Stimulated activated CD8-positive, alpha-beta memory T cell treated with anti-CD3 and anti-CD28 coated beads, Interleukin-7, amount 100 ng/mL, for 1 hour (primary cell): Measurements from ENCODE around the gene HERPUD1.

Experiments
- DNase-seq, 2 donors: peaks; one replicate each; pipeline ENCODE4 v3.0.0-alpha.2; 2020; ENCODE audit warnings: low read depth in 2 of 2

Gene HERPUD1

DNA sequence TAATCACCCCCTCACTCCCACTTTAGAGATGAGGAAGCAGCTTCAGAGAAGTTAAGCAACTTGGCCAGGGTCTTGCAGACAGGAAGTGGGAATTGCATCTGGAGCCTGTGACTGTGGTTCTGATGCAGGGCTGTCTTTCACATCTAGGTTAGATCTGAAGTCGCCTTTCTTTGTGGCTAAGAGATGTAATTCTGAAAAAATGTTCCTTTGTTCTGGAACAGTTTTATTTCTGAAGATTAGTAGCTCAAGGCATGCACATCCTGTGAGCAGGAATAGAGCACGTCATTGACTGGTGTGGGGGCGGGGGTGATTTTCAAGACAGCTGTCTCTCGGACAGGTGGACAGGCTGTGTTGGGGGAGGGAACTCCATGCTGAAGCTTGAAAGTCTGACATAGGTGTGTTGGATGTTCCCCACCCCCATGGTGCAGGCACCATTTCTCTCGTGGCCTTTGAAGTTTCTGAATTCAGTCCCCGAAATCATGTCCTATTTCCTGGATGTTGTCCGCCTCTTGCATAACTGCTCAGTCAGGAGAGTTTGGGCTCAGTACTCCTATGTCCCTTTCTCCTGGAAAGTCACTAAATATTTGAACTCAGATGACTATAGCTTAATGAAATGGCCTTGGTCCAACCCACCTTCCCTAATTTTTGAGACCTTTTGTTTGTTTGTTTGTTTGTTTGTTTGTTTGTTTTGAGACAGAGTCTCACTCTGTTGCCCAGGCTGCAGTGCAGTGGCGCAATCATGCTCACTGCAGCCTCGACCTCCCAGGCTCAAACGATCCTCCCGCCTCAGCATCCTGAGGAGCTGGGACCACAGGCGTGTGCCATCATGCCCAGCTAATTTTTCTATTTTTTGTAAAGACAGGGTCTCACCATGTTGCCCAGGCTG is 21.0 kb upstream of the HERPUD1 start:
- DNase-seq, result no peak

DNA sequence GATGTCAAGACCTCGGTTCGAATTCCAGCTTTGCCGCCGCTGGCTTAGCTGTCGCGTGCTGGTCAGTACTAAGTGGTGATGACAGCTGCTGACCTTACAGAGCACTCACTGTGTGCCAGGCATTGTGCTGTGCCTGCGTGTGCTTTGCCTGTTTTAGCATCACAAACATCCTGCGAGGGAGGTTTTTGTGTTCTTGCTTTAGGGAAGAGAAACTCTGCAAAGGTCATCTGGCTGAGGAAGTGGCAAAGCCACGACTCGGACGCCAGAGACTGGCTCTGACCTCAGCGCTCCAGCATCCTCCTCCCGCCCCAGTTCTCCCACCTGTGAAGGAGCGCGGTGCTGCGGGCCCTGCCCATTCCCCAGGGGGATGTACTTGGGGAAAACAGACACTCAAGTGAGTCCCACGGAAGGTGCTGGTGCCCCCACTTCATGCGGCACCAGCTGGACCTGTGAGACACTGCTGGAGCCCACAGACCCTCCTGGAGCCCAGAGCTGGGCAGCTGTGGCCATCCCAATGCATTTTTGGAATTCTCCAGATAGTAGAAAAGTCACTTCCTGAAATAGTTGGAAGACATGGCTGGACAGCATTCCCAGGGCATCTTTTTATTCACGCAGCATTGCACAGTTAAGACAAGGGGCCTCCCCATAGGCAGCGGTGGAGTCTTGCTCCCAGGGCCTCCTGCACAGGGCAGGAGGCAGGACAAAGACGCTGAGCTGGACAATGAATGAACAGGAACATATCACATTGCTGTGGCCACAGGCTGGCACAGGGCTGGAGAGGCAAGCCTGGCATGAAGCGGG is 20.0 kb upstream of the HERPUD1 start:
- DNase-seq, result no peak

DNA sequence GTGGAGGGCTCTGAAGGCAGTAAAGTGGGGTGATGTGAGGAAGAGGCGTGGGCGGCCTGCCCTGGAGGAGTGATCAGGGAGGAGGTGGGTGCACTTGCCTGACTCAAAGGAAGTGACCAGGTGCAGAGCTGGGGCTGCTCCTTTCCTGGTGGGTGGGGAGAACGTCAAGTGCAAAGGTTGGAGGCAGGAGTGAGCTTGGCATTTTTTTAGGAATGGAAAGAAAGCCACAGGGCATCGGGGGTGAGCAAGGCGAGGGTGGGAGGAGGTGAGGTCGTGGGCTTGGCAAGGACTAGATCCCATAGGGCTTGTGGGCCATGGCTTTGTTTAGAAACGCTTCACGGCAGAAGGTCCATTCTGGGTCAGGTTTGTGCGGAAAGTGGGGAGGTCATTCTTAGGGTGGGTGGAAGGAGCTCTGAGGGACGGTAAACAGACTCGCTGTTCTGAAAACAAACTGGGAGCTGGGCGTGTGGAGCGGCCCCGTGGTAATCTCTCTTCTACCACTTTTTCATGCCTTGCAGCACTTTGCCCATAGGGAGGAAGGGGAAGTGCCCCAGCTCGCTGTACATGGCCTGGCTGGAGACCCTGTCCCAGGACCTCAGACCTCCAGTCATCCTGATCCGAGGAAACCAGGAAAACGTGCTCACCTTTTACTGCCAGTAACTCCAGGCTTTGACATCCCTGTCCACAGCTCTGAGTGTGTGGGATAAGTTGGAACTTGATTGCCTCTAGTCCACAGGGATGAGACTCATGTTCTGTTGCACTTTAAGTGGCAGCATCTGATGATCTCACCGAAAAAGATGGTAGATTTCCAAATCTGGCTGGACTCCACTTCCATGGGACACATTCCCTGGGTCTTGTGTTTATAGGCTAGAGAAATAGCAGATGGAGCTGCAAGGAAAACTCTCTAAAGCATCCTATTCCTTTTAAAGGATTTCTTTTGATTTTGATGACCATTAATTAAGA is 18.9 kb upstream of the HERPUD1 start:
- no peak for DNase-seq

DNA sequence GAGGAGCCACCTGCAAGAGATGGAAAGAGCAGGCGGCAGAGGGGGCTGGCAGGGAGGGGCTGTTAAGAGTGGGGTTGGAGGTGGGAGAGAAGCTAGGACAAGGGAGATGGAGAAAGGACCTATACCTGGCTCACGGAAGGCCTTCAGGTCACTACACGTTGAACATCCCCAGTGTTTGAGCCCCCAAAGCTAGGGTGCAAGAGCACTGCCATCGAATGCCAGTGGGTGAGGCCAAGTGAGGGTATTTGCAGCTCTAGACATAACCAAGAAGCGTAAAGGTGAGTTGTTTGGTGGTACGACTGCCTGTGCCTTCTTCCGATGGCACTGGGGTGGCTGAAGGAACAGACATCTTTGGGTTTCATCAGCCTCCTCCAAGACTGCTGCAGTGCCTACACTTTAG is 17.0 kb upstream of the HERPUD1 start:
- no peak for DNase-seq

DNA sequence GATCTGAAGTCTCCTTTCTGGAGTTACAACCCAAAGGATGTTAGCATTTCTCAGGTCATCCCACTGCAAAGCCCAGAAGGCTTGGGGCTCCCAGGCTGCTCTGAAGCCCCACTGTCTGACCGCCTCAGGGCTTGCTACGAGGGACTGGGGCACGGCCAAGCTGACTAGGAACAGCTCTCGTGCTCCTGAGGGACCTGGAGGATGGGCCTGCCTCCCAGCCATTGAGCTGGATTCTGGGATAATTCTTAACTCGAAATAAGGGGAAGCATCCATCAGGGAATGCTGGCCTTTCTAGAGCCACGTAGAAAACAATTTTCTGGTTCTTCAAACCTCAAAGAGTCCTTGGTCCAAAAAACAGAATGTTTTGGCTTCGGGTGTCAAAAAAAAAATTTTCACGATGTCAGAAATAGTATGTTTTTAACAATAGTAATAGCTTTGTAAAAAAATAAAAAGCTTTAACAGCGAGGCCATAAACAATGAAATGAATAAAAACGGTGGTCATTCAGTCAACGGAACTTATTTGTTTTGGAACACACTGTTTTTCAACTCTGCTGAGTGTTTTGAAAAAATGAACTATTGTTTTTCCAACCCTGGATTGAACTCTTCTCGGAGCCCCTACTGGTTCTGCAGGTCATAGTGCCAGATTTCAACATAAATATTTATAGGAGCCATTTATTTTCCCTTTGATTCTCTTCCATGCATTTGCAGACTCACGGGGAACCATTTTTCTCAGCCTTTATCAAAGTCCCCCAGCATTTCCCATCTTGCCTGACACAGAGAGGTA is 16.4 kb upstream of the HERPUD1 start:
- DNase-seq, result no peak

DNA sequence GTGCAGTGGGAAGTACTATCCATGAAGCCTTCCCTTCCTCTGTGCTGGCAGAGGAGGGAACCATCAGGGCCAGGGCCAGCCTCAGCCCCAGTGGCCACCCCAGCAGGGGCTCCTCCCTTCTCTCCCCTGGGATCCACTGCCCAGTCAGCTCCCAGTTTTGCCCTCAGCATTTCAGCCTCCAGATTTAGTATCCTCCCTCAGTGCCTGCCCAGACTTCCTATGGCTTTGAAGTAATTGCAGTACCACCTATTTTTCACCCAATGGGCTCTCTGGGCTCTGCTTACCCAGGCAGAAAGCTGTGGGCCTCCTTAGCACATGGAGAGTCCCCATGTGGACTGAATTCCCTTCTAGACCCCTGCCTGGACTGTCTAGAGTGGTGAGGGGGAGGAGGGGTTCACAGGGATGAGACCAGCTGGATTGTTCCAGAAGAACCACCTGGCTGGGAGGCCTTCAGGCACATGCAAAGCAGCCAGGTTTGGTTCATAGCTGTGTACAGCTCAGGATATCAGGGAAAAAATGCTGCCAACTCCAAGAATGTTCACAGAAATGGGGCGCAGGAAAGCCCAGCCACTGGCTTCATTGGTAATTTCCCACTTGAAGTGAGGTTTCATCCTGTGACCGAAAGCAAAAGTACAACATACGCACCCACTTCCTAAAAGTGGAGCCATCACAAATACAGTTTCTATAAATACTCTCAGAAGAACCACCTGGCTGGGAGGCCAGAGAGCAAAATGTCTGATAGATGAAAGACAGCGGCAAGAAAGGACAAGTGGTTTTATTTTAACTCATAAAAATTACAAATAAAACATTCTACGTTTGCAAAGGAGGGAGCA is 15.2 kb upstream of the HERPUD1 start:
- no peak for DNase-seq

DNA sequence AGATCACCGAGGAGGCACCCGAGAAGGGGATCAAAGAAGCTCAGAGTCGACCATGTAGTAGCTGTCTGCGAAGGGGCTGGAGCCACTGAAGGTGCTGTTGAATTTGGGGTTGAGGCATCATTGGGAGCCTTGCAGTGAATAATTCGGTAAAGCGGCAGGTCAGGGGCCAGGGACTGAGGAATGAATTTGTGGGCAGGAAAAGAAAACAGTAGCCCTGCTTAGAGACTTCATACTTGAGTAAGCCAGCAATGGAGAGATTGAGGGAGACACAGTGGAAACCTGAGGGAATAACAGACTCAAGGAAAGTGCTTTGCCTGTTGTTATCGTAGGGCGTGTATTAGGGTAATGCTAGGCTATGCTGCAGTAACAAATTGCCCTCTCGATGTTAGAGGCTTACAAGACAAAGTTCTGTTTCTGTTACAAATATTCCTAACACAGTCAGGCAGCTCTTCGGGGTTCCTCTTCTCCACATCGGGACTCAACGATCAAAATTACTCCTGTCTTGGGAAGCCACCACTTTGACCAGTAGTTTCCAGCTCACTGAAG is 13.4 kb upstream of the HERPUD1 start:
- no peak for DNase-seq

DNA sequence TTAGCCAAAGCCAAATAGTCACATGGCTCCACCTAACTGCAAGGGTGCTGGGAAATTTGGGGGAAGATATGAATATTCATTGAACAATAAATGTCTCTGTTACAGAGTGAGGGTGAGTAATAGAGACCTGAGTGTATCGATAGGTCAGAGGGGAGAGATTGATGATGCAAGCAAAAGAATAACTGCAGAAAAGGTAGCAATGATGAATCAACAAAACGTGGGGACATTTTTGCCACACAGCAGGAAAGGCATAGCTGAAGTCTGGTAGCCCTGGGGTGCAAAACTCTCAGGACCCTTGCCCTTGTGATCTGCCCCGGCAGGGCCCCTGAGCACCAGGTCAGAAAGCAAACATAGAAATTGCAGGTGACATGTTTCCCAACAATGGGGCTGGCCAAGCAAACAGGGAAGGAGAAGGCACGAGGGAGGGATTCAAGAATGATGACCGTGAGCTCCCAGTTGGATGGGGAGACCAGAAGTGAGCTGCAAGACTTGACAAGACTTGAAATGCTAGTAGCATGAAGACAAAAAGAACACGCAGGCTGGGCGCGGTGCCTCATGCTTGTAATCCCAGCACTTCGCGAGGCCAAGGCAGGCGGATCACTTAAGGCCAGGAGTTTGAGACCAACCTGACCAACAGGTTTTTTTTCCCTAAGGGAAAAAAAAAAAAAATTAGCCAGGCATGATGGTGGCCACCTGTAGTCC is 12.7 kb upstream of the HERPUD1 start:
- DNase-seq, result no peak

DNA sequence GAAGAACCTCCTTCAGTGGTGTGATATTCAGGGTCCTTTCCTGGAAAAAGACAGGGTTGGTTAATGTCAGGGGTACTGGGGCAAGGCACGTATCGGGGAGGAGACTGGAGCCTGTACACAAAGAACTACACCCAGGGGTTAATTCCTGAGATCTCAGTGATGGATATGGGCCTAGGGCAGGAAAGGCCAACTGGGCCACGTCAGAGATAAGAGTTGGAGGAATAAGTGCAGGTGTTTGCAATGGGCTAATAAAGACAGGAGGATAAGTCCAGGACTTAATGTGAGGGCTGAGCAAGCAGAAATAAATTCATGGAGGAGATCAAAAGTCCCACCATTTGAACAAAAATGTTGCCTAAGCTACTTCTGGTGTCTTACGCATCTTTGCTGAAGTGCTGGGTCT is 10.4 kb upstream of the HERPUD1 start:
- no peak for DNase-seq

DNA sequence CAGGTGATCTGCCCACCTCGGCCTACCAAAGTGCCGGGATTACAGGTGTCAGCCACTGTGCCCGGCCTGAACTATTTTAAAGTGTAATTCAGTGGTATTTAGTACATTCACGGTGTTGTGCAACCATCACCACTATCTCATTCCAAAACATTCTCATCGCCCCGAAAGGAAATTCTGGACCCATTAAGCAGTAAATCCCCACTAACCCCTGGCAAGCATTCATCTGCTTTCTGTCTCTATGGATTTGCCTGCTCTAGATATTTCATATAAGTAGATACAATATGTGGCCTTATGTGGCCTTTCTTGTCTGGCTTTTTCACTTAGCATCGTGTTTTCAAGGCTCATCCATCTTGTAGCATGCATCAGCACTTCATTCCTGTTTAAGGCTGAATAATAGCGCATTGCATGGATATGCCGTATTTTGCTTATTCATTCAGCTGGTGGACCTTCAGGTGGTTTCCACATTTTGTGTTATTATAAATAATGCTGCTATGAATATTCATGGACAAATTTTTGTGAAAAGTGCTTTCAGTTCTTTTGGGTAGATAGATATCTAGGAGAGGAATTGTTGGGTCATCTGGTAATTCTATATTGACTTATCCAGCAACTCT is 8.4 kb upstream of the HERPUD1 start:
- no peak for DNase-seq

DNA sequence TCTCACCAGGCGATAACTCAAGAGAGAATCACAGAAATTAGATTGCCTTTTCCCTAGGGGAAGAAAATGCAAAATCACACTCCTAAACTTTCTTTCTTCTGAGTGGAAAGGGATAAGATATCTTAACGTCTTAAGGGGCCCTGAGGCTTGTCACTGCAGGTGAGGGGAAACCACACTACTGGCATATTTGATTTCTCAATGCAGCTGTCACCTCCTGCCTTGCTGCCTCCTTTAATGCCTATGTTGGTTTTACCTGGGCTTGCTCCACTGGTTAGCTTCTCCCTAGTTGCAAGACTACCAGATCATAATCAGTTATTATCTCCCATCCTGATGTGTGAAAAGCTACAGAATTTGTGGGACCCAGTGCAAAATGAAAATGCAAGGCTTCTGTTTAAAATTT is 4.5 kb upstream of the HERPUD1 start:
- DNase-seq, result no peak

DNA sequence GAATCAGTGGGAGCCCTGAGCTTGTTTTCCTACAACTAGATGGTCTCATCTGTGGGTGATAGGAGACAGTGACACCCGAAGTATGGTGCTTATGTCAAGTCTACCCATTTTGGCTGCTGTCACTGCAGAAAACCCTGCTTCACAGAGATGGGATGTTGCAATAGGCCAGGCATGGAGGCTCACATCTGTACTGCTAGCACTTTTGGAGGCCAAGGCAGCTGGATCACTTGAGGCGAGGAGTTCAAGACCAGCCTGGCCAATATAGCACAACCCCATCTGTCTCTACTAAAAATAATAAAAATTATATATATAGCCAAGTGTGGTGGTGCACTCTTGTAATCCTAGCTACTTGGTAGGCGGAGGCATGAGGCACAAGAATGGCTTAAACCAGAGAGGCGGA is 2.3 kb upstream of the HERPUD1 start:
- DNase-seq, result no peak

DNA sequence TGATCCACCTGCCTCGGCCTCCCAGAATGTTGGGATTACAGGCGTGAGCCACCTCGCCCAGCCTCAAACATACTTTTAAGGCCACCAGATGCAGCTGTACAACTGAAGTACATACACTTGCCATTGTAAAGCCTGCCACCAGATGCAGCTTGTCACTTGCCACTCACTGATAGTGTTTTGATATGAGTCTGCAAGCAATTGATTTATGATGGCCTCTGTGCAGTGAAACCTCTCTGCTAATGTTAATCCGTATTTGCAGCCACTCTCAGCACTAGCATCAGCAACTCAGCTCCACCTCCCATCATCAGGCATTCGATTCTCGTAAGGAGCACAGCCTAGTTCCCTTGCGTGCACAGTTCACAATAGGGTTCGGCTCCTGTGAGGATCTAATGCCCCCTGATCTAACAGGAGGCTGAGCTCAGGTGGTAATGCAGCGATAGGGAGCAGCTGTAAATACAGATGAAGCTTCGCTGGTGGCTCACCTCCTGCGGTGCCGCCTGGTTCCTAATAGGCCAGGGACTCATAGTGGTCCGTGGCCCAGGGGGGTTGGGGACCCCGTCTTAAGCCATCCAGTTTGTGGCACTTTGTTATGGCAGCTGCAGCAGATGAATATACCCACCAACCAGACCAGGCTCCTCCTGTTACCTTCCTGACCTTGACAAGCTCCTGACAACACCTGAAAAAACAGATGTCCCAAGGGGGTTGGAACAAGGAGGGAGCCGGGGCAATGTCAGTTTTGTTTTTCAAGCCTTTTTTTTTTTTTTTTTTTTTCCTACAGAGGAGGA is 1.3 kb upstream of the HERPUD1 start:
- DNase-seq, result no peak

DNA sequence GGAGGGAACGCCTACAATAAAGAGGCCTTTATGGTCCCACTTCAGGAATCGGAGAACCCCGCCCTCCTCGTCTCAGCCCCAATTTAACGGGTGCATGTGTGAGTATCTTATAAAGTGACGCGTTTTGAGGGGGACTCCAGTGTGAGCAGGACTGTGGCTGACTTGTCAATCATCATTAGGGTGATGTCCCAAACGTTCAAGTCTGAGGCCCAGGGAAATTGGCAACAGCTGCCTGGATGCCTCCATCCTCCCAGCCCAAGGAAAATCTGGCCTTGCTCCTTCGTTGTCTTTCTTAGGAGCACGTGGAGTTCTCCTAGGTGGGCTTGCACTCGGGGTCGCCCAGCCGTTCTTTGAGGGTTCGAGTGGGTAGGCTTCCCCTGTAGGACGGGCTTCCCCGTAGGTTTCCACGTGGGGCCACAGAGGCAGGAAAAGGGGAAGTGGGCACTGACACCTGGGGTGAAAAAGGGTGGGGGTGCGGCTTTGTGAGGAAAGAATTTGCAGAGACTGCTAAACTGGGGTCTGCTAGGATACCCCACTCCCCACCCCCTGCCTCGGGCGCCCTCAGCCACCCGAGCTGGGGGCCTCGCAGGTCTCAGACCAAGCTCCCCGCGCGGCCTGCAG is 561 bp upstream of the HERPUD1 start:
- DNase-seq, result no peak

DNA sequence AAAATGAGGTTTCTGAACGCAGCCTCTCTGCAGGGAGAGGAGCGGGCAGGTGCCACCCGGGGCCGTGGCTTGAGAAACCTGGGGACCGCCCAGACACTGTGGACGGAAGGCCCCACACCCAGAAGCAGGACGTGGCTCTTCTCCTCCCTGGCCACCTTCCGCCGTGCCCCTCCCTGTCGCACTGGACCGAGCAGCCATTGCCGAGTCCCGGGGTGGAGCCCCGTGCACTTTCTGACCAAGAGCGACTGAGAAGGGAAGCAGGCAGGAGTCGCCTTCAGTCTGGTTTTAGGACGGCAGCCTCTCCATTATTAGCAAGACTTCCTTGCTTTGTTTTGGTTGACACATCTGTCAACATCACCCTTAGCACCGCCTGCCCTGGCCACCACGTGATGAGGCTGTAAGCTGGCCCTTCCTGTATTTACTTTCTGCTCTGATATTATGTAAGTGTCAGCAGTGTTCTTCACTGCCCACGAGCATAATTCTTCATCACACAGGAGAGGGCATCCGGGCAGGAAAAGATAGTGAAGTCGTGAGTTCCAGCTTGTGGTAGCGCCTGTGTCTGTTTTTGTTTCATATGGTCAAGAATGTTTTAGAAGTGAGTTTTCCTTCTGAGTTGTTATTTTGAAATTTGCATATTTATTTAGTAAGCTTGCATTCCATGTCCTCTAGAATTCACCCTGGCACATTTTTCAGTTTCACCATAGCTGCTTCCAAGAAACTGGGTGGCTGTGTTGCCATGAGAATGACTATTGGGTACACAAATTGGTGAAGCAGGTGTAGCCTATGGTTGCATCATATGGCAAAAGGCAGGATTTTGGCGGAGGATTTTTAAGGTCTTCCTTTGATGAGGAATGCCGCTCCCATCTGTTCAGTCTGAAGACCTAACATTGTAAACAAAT is 1.0 kb downstream of the HERPUD1 start:
- peak; percentile 11 to 15 for DNase-seq

DNA sequence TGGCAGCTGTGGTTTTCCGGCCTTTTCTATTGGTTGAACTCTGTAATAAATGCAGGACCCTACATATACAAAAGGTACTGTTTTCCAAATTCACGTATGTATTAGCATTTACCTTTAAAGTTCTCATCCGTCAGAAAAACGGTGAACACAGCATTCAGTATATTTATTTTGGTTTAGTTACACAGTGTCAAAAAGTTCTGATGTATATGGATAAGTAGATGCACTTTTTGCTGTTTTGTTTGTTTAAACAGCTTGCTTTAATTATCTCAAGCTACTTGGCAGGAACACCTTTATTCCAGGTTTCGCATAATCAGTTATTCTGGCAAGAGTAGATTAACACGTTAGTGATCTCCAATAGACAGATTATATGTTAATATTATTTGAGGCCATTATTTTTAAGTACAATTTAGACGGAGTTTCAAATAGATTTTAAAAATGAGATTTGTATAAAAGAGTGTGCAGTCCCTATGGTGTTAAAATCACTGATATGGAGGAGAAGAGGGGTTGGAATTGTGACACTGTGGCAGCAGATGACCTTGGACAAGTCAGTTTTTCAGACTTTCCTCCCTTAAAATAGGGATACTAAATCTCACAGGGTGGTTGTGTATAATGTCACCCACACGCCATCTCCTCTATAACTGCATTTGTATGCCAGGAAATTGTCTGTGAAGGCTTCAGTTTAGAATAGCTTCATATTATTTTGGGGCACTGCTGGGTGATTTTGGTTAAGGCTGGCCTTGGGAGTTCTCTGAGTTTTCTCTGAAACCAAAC is 2.1 kb downstream of the HERPUD1 start:
- no peak for DNase-seq
